Measurements from ENCODE around the gene CHRM2. TPM values are rescaled to one million over a fixed set of nuclear protein-coding genes. Genes with fewer than 3 reads are reported as not detected.

The CHRM2 gene
- total and polyA plus RNA-seq, 9 of the 15 experiments (the other 6 are each of a cell fraction or from before 2014, with no cell fraction given) = not detected

DNA sequence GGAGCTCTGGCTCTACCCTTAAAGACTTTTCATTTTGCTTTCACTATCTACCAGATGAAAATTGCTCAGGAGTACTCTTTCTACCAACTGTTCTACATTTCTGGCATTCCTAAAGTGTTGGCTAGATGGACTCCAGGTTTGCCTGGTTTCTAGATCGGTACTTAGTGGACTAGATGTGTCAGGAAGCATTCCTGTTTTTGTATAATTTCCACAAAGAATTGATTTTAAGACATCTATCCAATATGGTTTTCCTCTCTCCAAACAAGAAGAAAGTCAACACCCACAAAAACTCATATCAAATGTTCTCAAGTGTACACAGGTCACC is 157.7 kb downstream of the CHRM2 start:
- H3K79me2 ChIP-seq (ENCODE audit: control insufficient read depth, insufficient read depth, low read length) = no peaks in the 10 kb centered on the region
- ChIA-PET POLR2A (no interaction called here), CTCF (ENCODE audit: low intra/inter-chr PET ratio) (no interaction called here)
- no peaks in the 10 kb centered on the region for H3K27me3 ChIP-seq (ENCODE audit: control insufficient read depth in 2 of 2, insufficient read depth in 2 of 2, low read length in 2 of 2)
- H3K4me1 ChIP-seq (replicated peaks in 1 of 2; ENCODE audit: control insufficient read depth in 2 of 2, insufficient read depth in 2 of 2, low read length in 2 of 2) = no peaks in the 10 kb centered on the region
- no TSS peak for BruUV-seq (replicated peaks)
- in situ Hi-C loops (cut with MboI) (no loop called here), intact Hi-C loops (cut with micrococcal nuclease) (no loop called here)
- ATAC-seq (no peak), FAIRE-seq (no peak), DNase-seq (ENCODE audit: extremely low read depth in 1 of 4, low spot score in 3 of 4) (no peak)
- H3K36me3 ChIP-seq (ENCODE audit: control insufficient read depth, insufficient read depth, low read length) = no peaks in the 10 kb centered on the region
- WGBS (ENCODE audit: insufficient coverage, low coverage, missing lambda C conversion rate) = 4% methylated on average over 1 of the region's 1 CpG
- no peak overlapping the region for H3K4me3 ChIP-seq
- H3K27ac ChIP-seq (ENCODE audit: extremely low read depth, low read depth, low read length) = no peak overlapping the region
- no peaks in the 10 kb centered on the region for H3K9me3 ChIP-seq (replicated peaks; ENCODE audit: control insufficient read depth, insufficient read depth, low read depth, low read length)
- no peak overlapping the region for H2AFZ ChIP-seq (ENCODE audit: low read depth, low read length)
- no peak overlapping the region for H3K4me2 ChIP-seq (ENCODE audit: insufficient read depth, low read length)
- no peaks in the 10 kb centered on the region for H3K9me1 ChIP-seq (ENCODE audit: control insufficient read depth, insufficient read depth, low read length)
- no peaks in the 10 kb centered on the region for H4K20me1 ChIP-seq (replicated peaks; ENCODE audit: control insufficient read depth, insufficient read depth, low read length)
- H3K9ac ChIP-seq (ENCODE audit: insufficient read depth in 1 of 2, low read depth in 2 of 2, low read length in 2 of 2) = no peak overlapping the region
- TF ChIP-seq STAT5A (IDR thresholded peaks at IDR 0.05; ENCODE audit: borderline replicate concordance, low read length) (no peak), PCBP2 (IDR thresholded peaks at IDR 0.05; ENCODE audit: low read depth, low read length, poor library complexity, severe bottlenecking) (no peak), YY1 (IDR thresholded peaks at IDR 0.05; ENCODE audit: borderline replicate concordance in 1 of 3, control insufficient read depth in 1 of 3, extremely low read depth in 1 of 3, insufficient read depth in 3 of 3, insufficient read length in 1 of 3, insufficient replicate concordance in 2 of 3, low read depth in 1 of 3, low read length in 2 of 3) (no peak), ZNF830 (CRISPR knock-in tag; IDR thresholded peaks at IDR 0.05) (no peak), TEAD2 (tag; IDR thresholded peaks at IDR 0.05) (no peak), KHSRP (IDR thresholded peaks at IDR 0.05) (no peak)
- TF ChIP-seq, protein P1, sequence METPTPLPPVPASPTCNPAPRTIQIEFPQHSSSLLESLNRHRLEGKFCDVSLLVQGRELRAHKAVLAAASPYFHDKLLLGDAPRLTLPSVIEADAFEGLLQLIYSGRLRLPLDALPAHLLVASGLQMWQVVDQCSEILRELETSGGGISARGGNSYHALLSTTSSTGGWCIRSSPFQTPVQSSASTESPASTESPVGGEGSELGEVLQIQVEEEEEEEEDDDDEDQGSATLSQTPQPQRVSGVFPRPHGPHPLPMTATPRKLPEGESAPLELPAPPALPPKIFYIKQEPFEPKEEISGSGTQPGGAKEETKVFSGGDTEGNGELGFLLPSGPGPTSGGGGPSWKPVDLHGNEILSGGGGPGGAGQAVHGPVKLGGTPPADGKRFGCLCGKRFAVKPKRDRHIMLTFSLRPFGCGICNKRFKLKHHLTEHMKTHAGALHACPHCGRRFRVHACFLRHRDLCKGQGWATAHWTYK (CRISPR knock-in tag; IDR thresholded peaks at IDR 0.05) = no peak
- TF ChIP-seq, protein P2, sequence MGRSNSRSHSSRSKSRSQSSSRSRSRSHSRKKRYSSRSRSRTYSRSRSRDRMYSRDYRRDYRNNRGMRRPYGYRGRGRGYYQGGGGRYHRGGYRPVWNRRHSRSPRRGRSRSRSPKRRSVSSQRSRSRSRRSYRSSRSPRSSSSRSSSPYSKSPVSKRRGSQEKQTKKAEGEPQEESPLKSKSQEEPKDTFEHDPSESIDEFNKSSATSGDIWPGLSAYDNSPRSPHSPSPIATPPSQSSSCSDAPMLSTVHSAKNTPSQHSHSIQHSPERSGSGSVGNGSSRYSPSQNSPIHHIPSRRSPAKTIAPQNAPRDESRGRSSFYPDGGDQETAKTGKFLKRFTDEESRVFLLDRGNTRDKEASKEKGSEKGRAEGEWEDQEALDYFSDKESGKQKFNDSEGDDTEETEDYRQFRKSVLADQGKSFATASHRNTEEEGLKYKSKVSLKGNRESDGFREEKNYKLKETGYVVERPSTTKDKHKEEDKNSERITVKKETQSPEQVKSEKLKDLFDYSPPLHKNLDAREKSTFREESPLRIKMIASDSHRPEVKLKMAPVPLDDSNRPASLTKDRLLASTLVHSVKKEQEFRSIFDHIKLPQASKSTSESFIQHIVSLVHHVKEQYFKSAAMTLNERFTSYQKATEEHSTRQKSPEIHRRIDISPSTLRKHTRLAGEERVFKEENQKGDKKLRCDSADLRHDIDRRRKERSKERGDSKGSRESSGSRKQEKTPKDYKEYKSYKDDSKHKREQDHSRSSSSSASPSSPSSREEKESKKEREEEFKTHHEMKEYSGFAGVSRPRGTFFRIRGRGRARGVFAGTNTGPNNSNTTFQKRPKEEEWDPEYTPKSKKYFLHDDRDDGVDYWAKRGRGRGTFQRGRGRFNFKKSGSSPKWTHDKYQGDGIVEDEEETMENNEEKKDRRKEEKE (IDR thresholded peaks at IDR 0.05; ENCODE audit: borderline replicate concordance in 1 of 2, control insufficient read depth in 1 of 2, low read depth in 2 of 2, low read length in 1 of 2) = no peak
- TF ChIP-seq, protein P3, sequence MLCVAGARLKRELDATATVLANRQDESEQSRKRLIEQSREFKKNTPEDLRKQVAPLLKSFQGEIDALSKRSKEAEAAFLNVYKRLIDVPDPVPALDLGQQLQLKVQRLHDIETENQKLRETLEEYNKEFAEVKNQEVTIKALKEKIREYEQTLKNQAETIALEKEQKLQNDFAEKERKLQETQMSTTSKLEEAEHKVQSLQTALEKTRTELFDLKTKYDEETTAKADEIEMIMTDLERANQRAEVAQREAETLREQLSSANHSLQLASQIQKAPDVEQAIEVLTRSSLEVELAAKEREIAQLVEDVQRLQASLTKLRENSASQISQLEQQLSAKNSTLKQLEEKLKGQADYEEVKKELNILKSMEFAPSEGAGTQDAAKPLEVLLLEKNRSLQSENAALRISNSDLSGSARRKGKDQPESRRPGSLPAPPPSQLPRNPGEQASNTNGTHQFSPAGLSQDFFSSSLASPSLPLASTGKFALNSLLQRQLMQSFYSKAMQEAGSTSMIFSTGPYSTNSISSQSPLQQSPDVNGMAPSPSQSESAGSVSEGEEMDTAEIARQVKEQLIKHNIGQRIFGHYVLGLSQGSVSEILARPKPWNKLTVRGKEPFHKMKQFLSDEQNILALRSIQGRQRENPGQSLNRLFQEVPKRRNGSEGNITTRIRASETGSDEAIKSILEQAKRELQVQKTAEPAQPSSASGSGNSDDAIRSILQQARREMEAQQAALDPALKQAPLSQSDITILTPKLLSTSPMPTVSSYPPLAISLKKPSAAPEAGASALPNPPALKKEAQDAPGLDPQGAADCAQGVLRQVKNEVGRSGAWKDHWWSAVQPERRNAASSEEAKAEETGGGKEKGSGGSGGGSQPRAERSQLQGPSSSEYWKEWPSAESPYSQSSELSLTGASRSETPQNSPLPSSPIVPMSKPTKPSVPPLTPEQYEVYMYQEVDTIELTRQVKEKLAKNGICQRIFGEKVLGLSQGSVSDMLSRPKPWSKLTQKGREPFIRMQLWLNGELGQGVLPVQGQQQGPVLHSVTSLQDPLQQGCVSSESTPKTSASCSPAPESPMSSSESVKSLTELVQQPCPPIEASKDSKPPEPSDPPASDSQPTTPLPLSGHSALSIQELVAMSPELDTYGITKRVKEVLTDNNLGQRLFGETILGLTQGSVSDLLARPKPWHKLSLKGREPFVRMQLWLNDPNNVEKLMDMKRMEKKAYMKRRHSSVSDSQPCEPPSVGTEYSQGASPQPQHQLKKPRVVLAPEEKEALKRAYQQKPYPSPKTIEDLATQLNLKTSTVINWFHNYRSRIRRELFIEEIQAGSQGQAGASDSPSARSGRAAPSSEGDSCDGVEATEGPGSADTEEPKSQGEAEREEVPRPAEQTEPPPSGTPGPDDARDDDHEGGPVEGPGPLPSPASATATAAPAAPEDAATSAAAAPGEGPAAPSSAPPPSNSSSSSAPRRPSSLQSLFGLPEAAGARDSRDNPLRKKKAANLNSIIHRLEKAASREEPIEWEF (CRISPR knock-in tag; IDR thresholded peaks at IDR 0.05) = no peak

All from K562 (cell line).